Measurements from ENCODE around the gene SDSL.
A peak's percentile ranks its signal among the peaks of the same experiment; 100 is the strongest.

Gene SDSL

GRCh38 chr12:113422886-113423669 lies 898 bp downstream of the SDSL start:
- DNase-seq: peak; percentile 53

- DNase-seq: peak; percentile 58
These were observed 2.3 kb downstream of the SDSL start for GRCh38 chr12:113424456-113424855.

- peak; percentile 72 for DNase-seq
These were observed 3.0 kb downstream of the SDSL start for GRCh38 chr12:113424915-113425823.

GRCh38 chr12:113425960-113426453 lies 3.8 kb downstream of the SDSL start:
- no peak for DNase-seq

- no peak for DNase-seq
These were observed 5.7 kb downstream of the SDSL start for GRCh38 chr12:113427882-113428281.

GRCh38 chr12:113428482-113428881 lies 6.3 kb downstream of the SDSL start:
- no peak for DNase-seq

GRCh38 chr12:113432986-113433385 lies 10.8 kb downstream of the SDSL start:
- DNase-seq: no peak

- DNase-seq: no peak
These were observed 13.2 kb downstream of the SDSL start for GRCh38 chr12:113435367-113435766.

- DNase-seq: no peak
These were observed 14.4 kb downstream of the SDSL start for GRCh38 chr12:113436586-113436985.

- DNase-seq: no peak
These were observed 15.0 kb downstream of the SDSL start for GRCh38 chr12:113436993-113437728.

- no peak for DNase-seq
These were observed 15.5 kb downstream of the SDSL start for GRCh38 chr12:113437729-113438100.

GRCh38 chr12:113438523-113439300 lies 16.5 kb downstream of the SDSL start:
- DNase-seq: no peak

- DNase-seq: no peak
These were observed 17.1 kb downstream of the SDSL start for GRCh38 chr12:113439301-113439597.

GRCh38 chr12:113439606-113440030 lies 17.4 kb downstream of the SDSL start:
- peak; percentile 56 for DNase-seq

GRCh38 chr12:113440336-113440735 lies 18.2 kb downstream of the SDSL start:
- no peak for DNase-seq

- DNase-seq: no peak
These were observed 19.0 kb downstream of the SDSL start for GRCh38 chr12:113440947-113441782.

- DNase-seq: no peak
These were observed 20.9 kb downstream of the SDSL start for GRCh38 chr12:113443030-113443539.

- DNase-seq: peak; percentile 60
These were observed 23.5 kb downstream of the SDSL start for GRCh38 chr12:113445544-113446171.

GRCh38 chr12:113448873-113449272 lies 26.7 kb downstream of the SDSL start:
- no peak for DNase-seq

- DNase-seq: no peak
These were observed 27.1 kb downstream of the SDSL start for GRCh38 chr12:113449299-113449698.

- DNase-seq: no peak
These were observed 27.7 kb downstream of the SDSL start for GRCh38 chr12:113449839-113450238.
